Erythroblast (primary cell): Measurements from ENCODE around the gene RAD51D.
A peak's percentile ranks its signal among the peaks of the same experiment; 100 is the strongest.

ENCODE experiments used
- GATA1 ChIP-seq: IDR thresholded peaks from 2 replicates; pipeline ENCODE4 v1.6.1; 2011; ENCODE audit warnings: low read depth, mild to moderate bottlenecking, control low read depth, low read length, moderate library complexity
- POLR2A ChIP-seq: IDR thresholded peaks from 2 replicates; pipeline ENCODE4 v1.6.1; 2011; ENCODE audit warnings: mild to moderate bottlenecking, low read length

DNA sequence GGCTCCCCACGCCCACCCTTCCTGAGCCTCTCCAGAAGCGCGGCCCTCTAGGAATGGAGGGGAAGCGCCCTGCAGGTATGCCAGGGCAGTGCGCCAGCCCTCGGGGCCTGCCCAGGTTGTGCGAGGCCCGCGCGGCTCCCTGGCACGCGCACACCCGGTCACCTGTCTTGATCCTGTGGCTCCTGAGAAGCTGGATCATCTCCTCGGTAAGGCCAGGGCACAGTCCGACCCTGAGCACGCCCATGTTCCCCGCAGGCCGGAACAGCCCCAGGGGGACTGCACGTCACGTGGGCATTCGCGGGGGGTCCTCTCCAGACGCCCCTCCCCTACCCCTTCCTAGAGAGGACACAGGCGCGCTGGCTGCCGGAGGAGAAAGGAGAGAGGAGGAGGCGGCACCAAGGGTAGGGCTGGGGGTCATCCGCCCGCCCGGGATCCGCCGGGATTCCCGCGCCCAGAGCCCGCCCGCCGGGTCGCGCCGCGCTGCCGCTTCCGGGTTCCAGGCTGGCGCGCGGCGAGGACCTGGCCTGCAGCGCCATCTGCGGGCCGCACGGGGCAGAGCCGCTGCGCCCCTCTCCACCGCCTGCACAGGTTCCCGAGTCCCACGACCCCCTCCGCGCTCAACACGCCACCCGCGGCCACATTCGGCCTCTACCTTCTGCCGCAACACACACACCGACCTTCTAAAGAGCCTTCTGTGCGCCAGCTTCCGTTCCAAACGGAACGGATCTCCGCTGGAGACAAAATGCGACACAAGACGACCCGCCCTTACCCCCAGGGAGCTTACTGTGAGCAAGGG, at the start of gene RAD51D:
- TF ChIP-seq POLR2A (peak; percentile 42), GATA1 (no peak)
